ENCODE data around the gene TK2.

- TF ChIP-seq CTCF (IDR thresholded peaks at IDR 0.05) = no peak
- TF ChIP-seq POLR2AphosphoS5 (IDR thresholded peaks at IDR 0.05) = no peak
- no peak for TF ChIP-seq POLR2A (IDR thresholded peaks at IDR 0.05)
Measured at GRCh38 chr16:66566051-66566901, 16.4 kb upstream of the TK2 start, which contains the start of gene CMTM1.

Measured in breast epithelium (tissue), 3 donors.